Stimulated activated CD8-positive, alpha-beta memory T cell treated with anti-CD3 and anti-CD28 coated beads, Interleukin-12 subunit alpha, Interleukin-12 subunit beta, amount 100 ng/mL, for 24 hours (primary cell): ENCODE results near the gene NECAB3.
"Not testable (repeated sequence)": the region's sequence is repeated elsewhere in the genome, so short reads cannot be mapped to it uniquely, and the experiment has no call there.

Experiments used
- DNase-seq: peaks from one replicate; pipeline ENCODE4 v3.0.0-alpha.2; 2020; ENCODE audit errors: extremely low read depth

The NECAB3 gene

GRCh38 chr20:33648396-33649004 lies 25.7 kb downstream of the NECAB3 start:
- no peak for DNase-seq

- no peak for DNase-seq
Measured at GRCh38 chr20:33647603-33648395, 26.4 kb downstream of the NECAB3 start.

- not testable (repeated sequence) for DNase-seq
Measured at GRCh38 chr20:33646959-33647602, 27.1 kb downstream of the NECAB3 start.

GRCh38 chr20:33646191-33646590 lies 28.0 kb downstream of the NECAB3 start:
- no peak for DNase-seq

GRCh38 chr20:33645396-33645795 lies 28.8 kb downstream of the NECAB3 start:
- no peak for DNase-seq

GRCh38 chr20:33645072-33645358 lies 29.2 kb downstream of the NECAB3 start:
- no peak for DNase-seq

GRCh38 chr20:33644313-33645071 lies 29.7 kb downstream of the NECAB3 start:
- DNase-seq, result no peak

- no peak for DNase-seq
Measured at GRCh38 chr20:33640287-33640686, 33.9 kb downstream of the NECAB3 start.

- DNase-seq, result no peak
Measured at GRCh38 chr20:33636776-33637175, 37.5 kb downstream of the NECAB3 start.

GRCh38 chr20:33635341-33635740 lies 38.9 kb downstream of the NECAB3 start:
- no peak for DNase-seq

GRCh38 chr20:33631910-33632309 lies 42.3 kb downstream of the NECAB3 start:
- not testable (repeated sequence) for DNase-seq

- DNase-seq, result no peak
Measured at GRCh38 chr20:33630507-33630906, 43.7 kb downstream of the NECAB3 start.

GRCh38 chr20:33629979-33630378 lies 44.2 kb downstream of the NECAB3 start:
- no peak for DNase-seq

- DNase-seq, result no peak
Measured at GRCh38 chr20:33629533-33629932, 44.7 kb downstream of the NECAB3 start.

- DNase-seq, result no peak
Measured at GRCh38 chr20:33627577-33628216, 46.5 kb downstream of the NECAB3 start.

GRCh38 chr20:33626190-33626589 lies 48.0 kb downstream of the NECAB3 start:
- no peak for DNase-seq

GRCh38 chr20:33624399-33624798 lies 49.8 kb downstream of the NECAB3 start:
- no peak for DNase-seq

GRCh38 chr20:33622705-33623365 lies 51.4 kb downstream of the NECAB3 start:
- no peak for DNase-seq

GRCh38 chr20:33621717-33622400 lies 52.4 kb downstream of the NECAB3 start:
- DNase-seq, result no peak

GRCh38 chr20:33612001-33612400 lies 62.2 kb downstream of the NECAB3 start:
- DNase-seq, result no peak

- DNase-seq, result no peak
Measured at GRCh38 chr20:33611106-33611505, 63.1 kb downstream of the NECAB3 start.
